HFFc6 (cell line): ENCODE data around the gene SUGCT. TPM values are rescaled to one million over a fixed set of nuclear protein-coding genes. Genes with fewer than 3 reads are reported as not detected.

Experiments used
- DNase-seq: peaks from one replicate; pipeline ENCODE4 v3.0.0-alpha.2; 2018
- H3K27ac Mint-ChIP-seq: 2 replicates; pipeline ENCODE4 v1.8.0; 2020; ENCODE audit warnings: mild to moderate bottlenecking, mixed read lengths
- H3K27me3 Mint-ChIP-seq: 2 replicates; pipeline ENCODE4 v1.8.0; 2021; ENCODE audit warnings: mild to moderate bottlenecking, moderate library complexity, mixed read lengths; ENCODE audit not compliant: insufficient read depth
- H3K36me3 Mint-ChIP-seq: 2 replicates; pipeline ENCODE4 v1.8.0; 2021; ENCODE audit warnings: low read depth, mixed read lengths
- H3K4me1 Mint-ChIP-seq: 2 replicates; pipeline ENCODE4 v1.8.0; 2020; ENCODE audit warnings: low read depth, mixed read lengths
- H3K4me3 Mint-ChIP-seq: 2 replicates; pipeline ENCODE4 v1.8.0; 2020; ENCODE audit warnings: mild to moderate bottlenecking, moderate library complexity, mixed read lengths
- H3K9me3 Mint-ChIP-seq: 2 replicates; pipeline ENCODE4 v1.8.0; 2020; ENCODE audit warnings: mild to moderate bottlenecking, mixed read lengths
- CTCF ChIP-seq: fragments of 200-600 bp; sonication (generic); IDR thresholded peaks from 2 replicates; pipeline ENCODE4 v1.5.0; 2021; ENCODE audit warnings: antibody characterized with exemption, mild to moderate bottlenecking
- total RNA-seq, 6 experiments: library from RNA; stranded (reverse); fragmentation: NEBNext Ultra II Directional; extraction: Animal tissue kit (Norgen Biotek cat#: 25700); gene quantifications; 2 replicates in 1 of 6; 3 replicates in 5 of 6; pipeline ENCODE4 v1.2.3, GENCODE V29; 2021

The SUGCT gene
- total RNA-seq, 6 experiments from 2014 or later = 12.9 to 20.1 (median 17.1) TPM

GRCh38 chr7:40234046-40234445, 99.2 kb downstream of the SUGCT start:
- Mint-ChIP-seq H3K4me3 (no peak overlapping the region), H3K4me1 (peaks cover 10% of the 10 kb centered on the region), H3K27me3 (no peaks in the 10 kb centered on the region), H3K27ac (no peak overlapping the region), H3K9me3 (no peaks in the 10 kb centered on the region), H3K36me3 (no peaks in the 10 kb centered on the region)
- DNase-seq = no peak
- no peak for TF ChIP-seq CTCF

- TF ChIP-seq CTCF = no peak
- Mint-ChIP-seq H3K36me3 (no peaks in the 10 kb centered on the region), H3K4me1 (peaks cover 10% of the 10 kb centered on the region), H3K9me3 (no peaks in the 10 kb centered on the region), H3K27ac (no peak overlapping the region), H3K4me3 (no peak overlapping the region), H3K27me3 (no peaks in the 10 kb centered on the region)
- no peak for DNase-seq
These were observed 99.9 kb downstream of the SUGCT start for GRCh38 chr7:40234666-40235065.

GRCh38 chr7:40237731-40238130, 102.9 kb downstream of the SUGCT start:
- no peak for TF ChIP-seq CTCF
- no peaks in the 10 kb centered on the region for H3K9me3 Mint-ChIP-seq
- peaks cover 1% of the 10 kb centered on the region for H3K4me1 Mint-ChIP-seq
- H3K27ac Mint-ChIP-seq = no peak overlapping the region
- DNase-seq = no peak
- no peaks in the 10 kb centered on the region for H3K27me3 Mint-ChIP-seq
- H3K36me3 Mint-ChIP-seq = no peaks in the 10 kb centered on the region
- H3K4me3 Mint-ChIP-seq = no peak overlapping the region

- H3K27ac Mint-ChIP-seq = no peak overlapping the region
- H3K9me3 Mint-ChIP-seq = no peaks in the 10 kb centered on the region
- no peaks in the 10 kb centered on the region for H3K4me1 Mint-ChIP-seq
- H3K4me3 Mint-ChIP-seq = no peak overlapping the region
- DNase-seq = no peak
- no peaks in the 10 kb centered on the region for H3K27me3 Mint-ChIP-seq
- no peaks in the 10 kb centered on the region for H3K36me3 Mint-ChIP-seq
- no peak for TF ChIP-seq CTCF
These were observed 105.0 kb downstream of the SUGCT start for GRCh38 chr7:40239755-40240303.

- Mint-ChIP-seq H3K27me3 (peaks cover 2% of the 10 kb centered on the region; the same call in 1 of the 2 replicates), H3K27ac (no peak overlapping the region), H3K9me3 (no peaks in the 10 kb centered on the region), H3K4me3 (no peak overlapping the region), H3K4me1 (no peaks in the 10 kb centered on the region), H3K36me3 (no peaks in the 10 kb centered on the region)
- no peak for DNase-seq
- no peak for TF ChIP-seq CTCF
These were observed 108.3 kb downstream of the SUGCT start for GRCh38 chr7:40243076-40243475.

GRCh38 chr7:40244226-40244625, 109.4 kb downstream of the SUGCT start:
- Mint-ChIP-seq H3K4me3 (no peak overlapping the region), H3K36me3 (no peaks in the 10 kb centered on the region), H3K4me1 (no peaks in the 10 kb centered on the region), H3K9me3 (no peaks in the 10 kb centered on the region), H3K27ac (no peak overlapping the region), H3K27me3 (peaks cover 2% of the 10 kb centered on the region; the same call in 1 of the 2 replicates)
- no peak for TF ChIP-seq CTCF
- DNase-seq = no peak
